ENCODE measurements around the gene MAP3K7CL. TPM values are rescaled to one million over a fixed set of nuclear protein-coding genes. Genes with fewer than 3 reads are reported as not detected.

Gene MAP3K7CL
- total RNA-seq, 2 experiments from 2014 or later = 3.4 to 4.4 TPM

- no peak overlapping the region for H3K4me3 Mint-ChIP-seq
- CTCF ChIA-PET = interaction anchor here (0.8 kb wide), 1 partner anchor 93 kb away, joined by 3 read pairs; no protein-coding TSS in a partner anchor
Measured at GRCh38 chr21:29206445-29206844, 76.0 kb downstream of the MAP3K7CL start.

GRCh38 chr21:29207201-29207600, 76.8 kb downstream of the MAP3K7CL start:
- no peak for DNase-seq
- no peak for ATAC-seq
- CTCF ChIA-PET = no interaction called here
- Mint-ChIP-seq H3K36me3 (ENCODE audit: low read depth) (no peaks in the 10 kb centered on the region), H3K9me3 (ENCODE audit: insufficient read depth) (peaks cover 16% of the 10 kb centered on the region), H3K27ac (no peak overlapping the region), H3K27me3 (ENCODE audit: low read depth) (no peaks in the 10 kb centered on the region), H3K4me1 (ENCODE audit: low read depth) (peaks cover 13% of the 10 kb centered on the region), H3K4me3 (no peak overlapping the region)
- POLR2A ChIA-PET = no interaction called here

More at GRCh38 chr21:29206445-29206844, 76.0 kb downstream of the MAP3K7CL start:
- Mint-ChIP-seq H3K27ac (no peak overlapping the region), H3K36me3 (ENCODE audit: low read depth) (peaks cover 2% of the 10 kb centered on the region), H3K27me3 (ENCODE audit: low read depth) (no peaks in the 10 kb centered on the region), H3K9me3 (ENCODE audit: insufficient read depth) (peaks cover 23% of the 10 kb centered on the region), H3K4me1 (ENCODE audit: low read depth) (peaks cover 13% of the 10 kb centered on the region)
- ATAC-seq (no peak), DNase-seq (no peak)
- POLR2A ChIA-PET = no interaction called here

- no peak for ATAC-seq
- POLR2A ChIA-PET = interaction anchor here (1.0 kb wide), 1 partner anchor 25 kb away, joined by 3 read pairs; no protein-coding TSS in a partner anchor
- CTCF ChIA-PET = interaction anchor here (1.1 kb wide), 1 partner anchor 117 kb away, joined by 3 read pairs; no protein-coding TSS in a partner anchor
- Mint-ChIP-seq H3K27me3 (ENCODE audit: low read depth) (no peaks in the 10 kb centered on the region), H3K4me3 (no peak overlapping the region), H3K36me3 (ENCODE audit: low read depth) (no peaks in the 10 kb centered on the region), H3K27ac (no peak overlapping the region), H3K9me3 (ENCODE audit: insufficient read depth) (peaks cover 7% of the 10 kb centered on the region), H3K4me1 (ENCODE audit: low read depth) (peaks cover 13% of the 10 kb centered on the region)
- DNase-seq = no peak
Measured at GRCh38 chr21:29208044-29208681, 77.7 kb downstream of the MAP3K7CL start.

GRCh38 chr21:29208682-29209059, 78.2 kb downstream of the MAP3K7CL start:
- ChIA-PET CTCF (interaction anchor here (1.1 kb wide), 1 partner anchor 117 kb away, joined by 3 read pairs; no protein-coding TSS in a partner anchor), POLR2A (interaction anchor here (1.0 kb wide), 1 partner anchor 25 kb away, joined by 3 read pairs; no protein-coding TSS in a partner anchor)
- DNase-seq (no peak), ATAC-seq (no peak)
- H3K27me3 Mint-ChIP-seq (ENCODE audit: low read depth) = no peaks in the 10 kb centered on the region
- no peak overlapping the region for H3K4me3 Mint-ChIP-seq
- H3K4me1 Mint-ChIP-seq (ENCODE audit: low read depth) = peaks cover 13% of the 10 kb centered on the region
- no peak overlapping the region for H3K27ac Mint-ChIP-seq
- no peaks in the 10 kb centered on the region for H3K36me3 Mint-ChIP-seq (ENCODE audit: low read depth)
- H3K9me3 Mint-ChIP-seq (ENCODE audit: insufficient read depth) = peaks cover 3% of the 10 kb centered on the region

DNA sequence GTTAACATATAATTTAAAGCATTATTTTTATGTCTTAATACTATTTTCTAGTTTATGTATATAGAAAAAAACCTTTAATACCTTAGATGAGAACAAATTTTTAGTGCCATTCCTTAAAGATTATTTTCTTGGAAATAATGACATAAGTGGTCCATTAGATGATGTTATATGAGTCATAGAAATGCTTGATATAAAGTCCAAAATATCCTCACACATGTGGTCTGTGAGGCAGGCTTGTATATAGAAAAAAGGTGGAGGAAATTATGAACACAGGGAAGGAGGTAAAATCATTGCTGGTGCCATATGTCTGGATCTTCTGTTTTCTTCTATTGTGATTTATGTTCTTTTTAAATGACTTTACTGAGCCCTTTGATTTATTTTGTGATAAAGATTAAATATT, 79.3 kb downstream of the MAP3K7CL start:
- ATAC-seq = no peak
- ChIA-PET CTCF (no interaction called here), POLR2A (no interaction called here)
- Mint-ChIP-seq H3K4me3 (no peak overlapping the region), H3K9me3 (ENCODE audit: insufficient read depth) (peaks cover 3% of the 10 kb centered on the region), H3K4me1 (ENCODE audit: low read depth) (peaks cover 13% of the 10 kb centered on the region), H3K27me3 (ENCODE audit: low read depth) (no peaks in the 10 kb centered on the region), H3K36me3 (ENCODE audit: low read depth) (no peaks in the 10 kb centered on the region), H3K27ac (no peak overlapping the region)
- DNase-seq = no peak

DNA sequence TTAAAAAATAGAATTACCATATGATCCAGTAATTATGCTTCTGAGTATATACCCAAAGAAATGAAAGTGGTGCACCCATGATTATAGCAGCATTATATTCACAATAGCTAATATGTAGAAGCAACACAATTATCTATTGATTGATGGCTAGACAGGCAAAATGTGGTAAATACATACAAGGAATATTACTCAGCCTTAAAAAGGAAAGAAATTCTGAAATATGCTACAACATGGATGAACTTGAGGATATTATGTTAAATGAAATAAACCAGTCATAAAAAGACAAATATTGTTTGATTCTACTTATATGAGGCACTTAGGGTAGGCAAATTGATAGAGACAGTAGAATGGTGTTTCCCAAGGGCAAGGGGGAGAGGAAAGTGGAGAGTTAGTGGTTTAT, 80.8 kb downstream of the MAP3K7CL start:
- Mint-ChIP-seq H3K27ac (no peak overlapping the region), H3K4me3 (no peak overlapping the region), H3K27me3 (ENCODE audit: low read depth) (no peaks in the 10 kb centered on the region), H3K9me3 (ENCODE audit: insufficient read depth) (peaks cover 3% of the 10 kb centered on the region), H3K4me1 (ENCODE audit: low read depth) (peaks cover 13% of the 10 kb centered on the region), H3K36me3 (ENCODE audit: low read depth) (no peaks in the 10 kb centered on the region)
- no peak for ATAC-seq
- POLR2A ChIA-PET = no interaction called here
- no peak for DNase-seq
- CTCF ChIA-PET = interaction anchor here (0.6 kb wide), 1 partner anchor 112 kb away, joined by 3 read pairs; no protein-coding TSS in a partner anchor

DNA sequence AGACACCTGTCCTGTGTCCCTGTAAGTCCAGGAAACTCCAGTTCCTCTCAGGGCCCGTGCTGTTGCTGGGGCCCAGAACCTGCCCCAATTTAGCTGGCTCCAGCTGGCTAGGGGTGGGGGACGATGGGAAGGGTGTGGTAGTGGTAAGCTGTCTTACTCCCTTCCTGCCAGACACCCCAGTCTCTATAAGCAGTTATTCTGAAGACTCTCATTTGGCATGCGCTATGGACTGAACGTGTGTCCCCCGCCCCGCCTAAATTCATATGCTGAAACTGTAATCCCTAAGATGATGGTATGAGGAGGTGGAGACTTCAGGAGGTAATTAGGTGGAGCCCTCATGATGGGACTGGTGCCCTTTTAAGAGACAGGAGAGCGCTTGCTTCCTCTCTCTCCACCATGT, 82.0 kb downstream of the MAP3K7CL start:
- no peak overlapping the region for H3K4me3 Mint-ChIP-seq
- peaks cover 13% of the 10 kb centered on the region for H3K4me1 Mint-ChIP-seq (ENCODE audit: low read depth)
- no peaks in the 10 kb centered on the region for H3K36me3 Mint-ChIP-seq (ENCODE audit: low read depth)
- no peaks in the 10 kb centered on the region for H3K27me3 Mint-ChIP-seq (ENCODE audit: low read depth)
- ChIA-PET CTCF (no interaction called here), POLR2A (no interaction called here)
- ATAC-seq = no peak
- peaks cover 3% of the 10 kb centered on the region for H3K9me3 Mint-ChIP-seq (ENCODE audit: insufficient read depth)
- DNase-seq = no peak
- no peak overlapping the region for H3K27ac Mint-ChIP-seq

GRCh38 chr21:29213513-29214385, 83.3 kb downstream of the MAP3K7CL start:
- Mint-ChIP-seq H3K4me3 (no peak overlapping the region), H3K27ac (no peak overlapping the region), H3K9me3 (ENCODE audit: insufficient read depth) (peaks cover 3% of the 10 kb centered on the region), H3K27me3 (ENCODE audit: low read depth) (no peaks in the 10 kb centered on the region), H3K36me3 (ENCODE audit: low read depth) (no peaks in the 10 kb centered on the region), H3K4me1 (ENCODE audit: low read depth) (peaks cover 8% of the 10 kb centered on the region)
- no peak for ATAC-seq
- DNase-seq = no peak
- ChIA-PET POLR2A (no interaction called here), CTCF (no interaction called here)

GRCh38 chr21:29215709-29216108, 85.3 kb downstream of the MAP3K7CL start:
- ChIA-PET CTCF (no interaction called here), POLR2A (no interaction called here)
- Mint-ChIP-seq H3K9me3 (ENCODE audit: insufficient read depth) (peaks cover 3% of the 10 kb centered on the region), H3K27me3 (ENCODE audit: low read depth) (no peaks in the 10 kb centered on the region), H3K27ac (no peak overlapping the region), H3K4me1 (ENCODE audit: low read depth) (no peaks in the 10 kb centered on the region), H3K36me3 (ENCODE audit: low read depth) (no peaks in the 10 kb centered on the region), H3K4me3 (no peak overlapping the region)
- no peak for ATAC-seq
- DNase-seq = no peak

DNA sequence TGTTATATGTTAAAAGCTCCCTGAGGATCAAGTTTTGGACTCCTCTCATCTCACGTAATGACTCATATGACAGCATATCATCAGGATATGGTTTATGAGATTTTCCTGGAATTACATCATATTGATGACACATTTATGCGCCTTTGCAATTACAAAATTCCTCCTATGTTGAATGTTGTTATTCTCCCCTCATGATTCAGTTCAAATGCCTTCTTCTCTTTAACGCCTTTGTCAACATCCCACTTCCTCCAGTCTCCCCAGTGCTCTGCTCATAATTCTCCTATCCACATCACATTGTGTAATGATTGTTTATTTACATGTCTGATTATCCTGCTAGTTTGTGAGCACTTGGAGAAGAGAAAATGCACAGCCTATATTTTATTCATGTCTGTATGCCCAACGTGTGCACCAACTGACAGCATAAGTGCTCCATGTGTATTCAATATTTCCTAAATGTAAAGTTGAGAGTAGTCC, 87.4 kb downstream of the MAP3K7CL start:
- no peaks in the 10 kb centered on the region for H3K4me1 Mint-ChIP-seq (ENCODE audit: low read depth)
- H3K27me3 Mint-ChIP-seq (ENCODE audit: low read depth) = no peaks in the 10 kb centered on the region
- H3K9me3 Mint-ChIP-seq (ENCODE audit: insufficient read depth) = no peaks in the 10 kb centered on the region
- no peak overlapping the region for H3K4me3 Mint-ChIP-seq
- POLR2A ChIA-PET = no interaction called here
- DNase-seq = no peak
- no peak for ATAC-seq
- CTCF ChIA-PET = no interaction called here
- H3K27ac Mint-ChIP-seq = no peak overlapping the region
- H3K36me3 Mint-ChIP-seq (ENCODE audit: low read depth) = no peaks in the 10 kb centered on the region

- ChIA-PET CTCF (no interaction called here), POLR2A (no interaction called here)
- no peak for DNase-seq
- no peak overlapping the region for H3K4me3 Mint-ChIP-seq
- H3K4me1 Mint-ChIP-seq (ENCODE audit: low read depth) = no peaks in the 10 kb centered on the region
- no peak for ATAC-seq
- H3K27ac Mint-ChIP-seq = no peak overlapping the region
- H3K36me3 Mint-ChIP-seq (ENCODE audit: low read depth) = no peaks in the 10 kb centered on the region
- H3K27me3 Mint-ChIP-seq (ENCODE audit: low read depth) = no peaks in the 10 kb centered on the region
- no peaks in the 10 kb centered on the region for H3K9me3 Mint-ChIP-seq (ENCODE audit: insufficient read depth)
Measured at GRCh38 chr21:29218749-29219148, 88.3 kb downstream of the MAP3K7CL start.

GRCh38 chr21:29219165-29219770, 88.8 kb downstream of the MAP3K7CL start:
- Mint-ChIP-seq H3K4me3 (no peak overlapping the region), H3K27ac (no peak overlapping the region), H3K9me3 (ENCODE audit: insufficient read depth) (no peaks in the 10 kb centered on the region), H3K36me3 (ENCODE audit: low read depth) (no peaks in the 10 kb centered on the region), H3K4me1 (ENCODE audit: low read depth) (no peaks in the 10 kb centered on the region), H3K27me3 (ENCODE audit: low read depth) (no peaks in the 10 kb centered on the region)
- DNase-seq (no peak), ATAC-seq (no peak)
- POLR2A ChIA-PET = no interaction called here
- CTCF ChIA-PET = no interaction called here
